GM19351 (cell line): ENCODE measurements around the gene LIMCH1.
"Not testable (repeated sequence)": the region's sequence is repeated elsewhere in the genome, so short reads cannot be mapped to it uniquely, and the experiment has no call there.

ENCODE experiments used
- ATAC-seq: cut with Tn5 transposase; IDR thresholded peaks from one replicate; pipeline ENCODE4 v1.9.1; 2021; ENCODE audit warnings: mild to moderate bottlenecking, moderate library complexity; ENCODE audit not compliant: unreplicated experiment

The LIMCH1 gene

DNA sequence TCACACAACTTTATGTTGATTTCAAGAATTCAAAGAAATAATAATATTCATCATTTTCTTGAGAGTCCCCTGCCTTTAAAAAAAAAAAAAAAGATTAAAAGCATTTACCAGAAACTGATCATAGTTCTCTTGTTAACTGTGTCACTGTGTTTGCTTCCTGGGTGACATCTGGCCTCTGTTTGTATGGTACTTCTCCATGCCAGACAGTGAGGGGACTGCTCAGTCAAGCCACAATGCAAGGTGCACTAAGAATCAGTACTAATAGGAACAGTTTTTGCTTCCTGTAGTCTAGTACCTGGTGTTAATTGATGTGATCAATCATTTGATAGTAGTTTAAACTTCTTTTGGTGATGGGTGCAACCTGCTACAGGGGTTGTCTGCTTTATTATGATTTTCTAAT is 133.0 kb downstream of the LIMCH1 start:
- no peak for ATAC-seq

DNA sequence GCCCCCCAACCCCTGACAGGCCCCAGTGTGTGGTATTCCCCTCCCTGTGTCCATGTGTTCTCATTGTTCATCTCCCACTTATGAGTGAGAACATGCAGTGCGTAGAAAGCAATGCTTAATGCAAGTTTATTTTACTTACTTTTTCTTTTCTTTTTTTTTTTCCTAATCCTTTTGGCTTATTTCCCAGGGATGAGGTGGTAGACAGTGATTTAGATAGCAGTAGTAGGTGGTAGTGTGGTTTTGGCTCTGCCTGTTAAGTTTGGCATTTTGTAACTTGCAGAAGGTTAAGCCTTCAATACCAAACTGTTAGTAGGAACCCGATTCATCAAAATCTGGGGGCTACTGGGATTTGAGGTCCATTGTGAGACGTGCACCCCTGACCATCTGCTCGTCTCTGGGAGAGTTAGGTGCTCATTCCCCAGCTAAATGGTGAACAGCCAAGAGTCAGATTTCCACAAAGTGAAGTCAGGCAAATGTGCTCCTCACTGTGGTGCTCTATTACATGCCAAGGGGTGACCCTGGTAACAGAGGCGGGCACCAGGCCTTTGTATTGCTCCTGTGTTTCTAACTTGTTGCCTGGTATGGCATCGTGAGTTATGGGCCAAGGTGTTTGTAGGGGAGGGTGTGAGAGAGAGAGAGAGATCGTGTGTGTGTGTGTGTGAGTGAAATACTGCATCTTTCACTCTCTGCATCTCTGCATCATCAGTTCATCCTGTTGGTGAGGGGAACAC is 140.3 kb downstream of the LIMCH1 start:
- no peak for ATAC-seq

GRCh38 chr4:41678951-41679350 is 141.0 kb downstream of the LIMCH1 start:
- no peak for ATAC-seq

GRCh38 chr4:41679991-41680390 is 142.0 kb downstream of the LIMCH1 start:
- ATAC-seq: no peak

DNA sequence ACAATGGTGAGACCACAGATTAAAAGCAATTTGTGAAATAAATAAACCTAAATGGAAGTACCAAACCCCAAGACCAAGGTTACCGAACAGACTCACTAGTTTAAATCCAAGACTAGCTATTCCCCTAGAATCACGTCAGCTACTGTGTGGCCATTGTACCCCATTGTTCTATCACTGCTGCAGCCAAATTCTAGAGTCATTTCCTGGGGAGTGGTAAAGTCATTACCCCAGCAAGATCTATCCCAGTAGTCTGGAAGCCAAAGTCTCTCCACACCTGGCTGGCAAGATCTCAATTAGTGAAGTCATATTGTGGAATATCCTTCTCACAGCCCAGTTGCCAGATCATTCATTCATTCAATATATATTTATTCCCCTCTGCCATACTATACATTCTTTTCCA is 143.1 kb downstream of the LIMCH1 start:
- no peak for ATAC-seq

GRCh38 chr4:41683326-41683725 is 145.4 kb downstream of the LIMCH1 start:
- no peak for ATAC-seq

DNA sequence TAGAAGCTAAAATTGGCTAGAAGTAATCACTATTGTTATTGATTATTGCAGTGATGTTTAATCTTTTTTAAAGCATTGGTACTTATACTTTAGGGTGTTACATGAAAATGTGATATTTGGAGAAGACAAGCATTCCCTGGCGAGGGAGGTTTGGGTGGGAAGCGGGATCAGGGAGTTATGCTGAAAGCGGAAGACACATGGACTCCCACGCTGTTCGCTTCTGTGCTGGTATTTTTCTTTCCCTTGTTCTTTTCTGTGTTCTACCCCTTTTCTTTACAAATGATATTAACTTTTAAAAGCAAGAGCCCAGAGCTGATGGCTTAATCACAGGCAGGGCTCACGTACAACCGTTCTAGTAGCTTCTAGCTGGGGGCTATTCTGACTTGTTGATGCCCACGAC is 148.9 kb downstream of the LIMCH1 start:
- ATAC-seq: no peak

DNA sequence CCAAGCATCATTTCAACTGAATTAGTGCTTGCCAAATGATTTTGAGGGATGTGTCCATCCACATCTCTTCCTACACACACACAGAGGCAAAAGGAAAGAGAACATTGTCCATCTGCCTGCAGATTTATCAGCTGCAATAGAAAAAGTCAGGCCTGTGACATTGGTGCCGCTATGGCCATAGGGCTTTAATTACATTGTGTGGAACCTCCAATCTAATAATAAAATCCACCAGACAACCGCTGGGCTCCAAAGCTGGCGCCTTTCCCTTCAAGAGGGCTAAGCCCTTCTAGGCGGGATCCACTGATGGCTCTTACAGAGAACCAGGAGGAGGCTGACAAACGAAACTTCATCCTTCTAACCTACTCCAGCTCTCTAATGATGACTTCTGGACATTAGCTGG is 150.0 kb downstream of the LIMCH1 start:
- ATAC-seq: no peak

DNA sequence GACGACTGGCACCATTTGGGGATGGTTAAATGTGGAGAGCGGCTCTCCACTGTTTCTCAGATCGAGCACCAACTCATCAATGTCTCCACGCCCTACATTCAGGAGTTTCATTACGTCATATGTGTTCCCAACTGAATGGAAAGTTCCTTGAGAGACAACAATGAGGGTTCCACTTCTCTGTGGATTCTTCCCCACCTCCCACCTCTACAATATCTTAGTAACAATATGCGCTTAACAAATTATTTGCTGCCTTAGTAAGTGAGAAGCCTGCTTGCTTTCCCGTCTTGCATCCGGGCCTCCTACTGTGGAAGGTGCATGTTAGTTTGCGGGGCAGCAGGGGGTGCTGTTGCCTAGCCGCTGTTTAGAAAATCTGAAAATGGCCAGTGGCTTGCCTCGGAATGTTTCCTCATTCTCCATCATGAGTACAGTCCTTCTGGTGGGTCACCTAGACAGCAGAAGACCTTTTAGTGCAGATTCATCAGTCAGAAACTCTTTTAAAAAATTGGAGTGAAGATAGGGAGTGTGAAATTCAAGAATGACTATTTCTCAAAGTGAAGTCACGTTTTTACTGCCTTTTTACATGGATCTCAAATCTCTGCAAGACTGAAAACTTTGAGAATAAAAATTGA is 154.9 kb downstream of the LIMCH1 start:
- ATAC-seq: peak; percentile 93

GRCh38 chr4:41693629-41694028 is 155.7 kb downstream of the LIMCH1 start:
- no peak for ATAC-seq

- ATAC-seq: no peak
Observed at GRCh38 chr4:41696131-41696530, 158.2 kb downstream of the LIMCH1 start.

DNA sequence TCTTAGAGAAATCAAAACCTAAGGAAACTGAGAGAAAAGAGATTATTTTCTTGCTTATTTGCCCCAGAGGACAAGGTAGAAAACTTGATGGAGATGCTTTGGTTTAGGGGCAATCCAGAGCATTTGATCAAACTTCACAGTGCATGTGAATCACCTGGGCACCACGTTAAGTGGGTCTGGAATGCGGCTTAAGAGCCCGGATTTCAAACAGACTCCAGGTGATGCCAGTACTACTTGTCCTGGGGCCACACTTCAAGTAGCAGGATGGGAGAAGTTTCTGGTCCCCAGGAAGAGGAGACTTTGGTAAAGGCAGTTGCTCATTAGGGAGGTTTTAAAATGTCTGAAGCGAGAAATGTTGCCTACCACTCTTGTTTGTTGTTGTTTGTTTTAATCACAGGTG is 158.8 kb downstream of the LIMCH1 start:
- no peak for ATAC-seq

DNA sequence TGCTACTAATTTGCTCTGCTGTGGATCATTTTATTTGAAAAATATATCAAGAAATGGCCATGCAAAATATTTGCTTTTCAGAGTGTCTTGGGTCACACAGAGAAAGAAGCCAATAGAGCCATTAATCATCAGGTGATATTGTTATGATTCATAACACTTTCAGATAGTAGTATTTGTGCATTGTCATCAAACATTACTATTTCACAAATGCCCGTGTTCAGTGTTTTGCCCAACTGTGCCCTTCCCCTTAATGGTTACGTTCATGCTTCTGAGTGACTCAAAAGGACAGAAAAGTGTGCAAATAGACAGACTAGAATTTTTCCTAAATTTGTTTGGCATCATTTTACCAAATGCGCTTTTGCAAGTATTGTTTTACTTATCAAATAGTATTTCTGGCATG is 164.0 kb downstream of the LIMCH1 start:
- ATAC-seq: no peak

DNA sequence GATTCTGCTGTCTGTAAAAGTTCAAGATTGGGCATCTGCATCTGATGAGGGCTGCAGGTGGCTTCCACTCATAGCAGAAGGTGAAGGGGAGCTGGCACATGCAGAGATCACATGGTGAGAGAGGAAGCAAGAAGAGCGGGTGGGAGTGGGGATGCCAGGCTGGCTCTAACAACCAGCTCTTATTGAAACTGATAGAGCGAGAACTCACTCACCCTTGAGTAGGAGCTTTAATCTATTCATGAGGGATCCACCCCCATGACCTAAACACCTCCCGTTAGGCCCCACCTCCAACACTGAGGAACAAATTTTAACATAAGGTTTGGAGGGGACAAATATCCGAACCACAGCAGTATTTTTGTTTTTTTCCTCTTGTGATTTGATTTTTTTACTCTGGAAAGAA is 164.8 kb downstream of the LIMCH1 start:
- ATAC-seq: no peak

DNA sequence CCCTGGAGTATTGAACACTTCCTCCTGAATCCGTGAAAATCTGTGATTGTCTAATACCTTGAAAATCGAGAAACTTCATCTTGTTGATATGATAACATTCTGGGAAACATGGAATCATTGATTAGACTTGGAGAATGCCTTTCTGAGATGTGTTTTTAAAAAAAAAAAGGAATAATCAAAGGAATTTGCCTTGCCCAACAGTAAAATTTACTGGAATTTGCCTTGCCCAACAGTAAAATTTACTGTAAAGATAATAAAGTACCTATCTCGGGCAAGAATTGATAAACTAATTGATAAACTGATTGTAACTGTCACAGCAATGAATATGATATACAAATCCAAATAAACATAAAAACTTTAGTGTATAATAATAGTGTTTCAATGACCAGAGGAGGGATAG is 165.8 kb downstream of the LIMCH1 start:
- no peak for ATAC-seq

DNA sequence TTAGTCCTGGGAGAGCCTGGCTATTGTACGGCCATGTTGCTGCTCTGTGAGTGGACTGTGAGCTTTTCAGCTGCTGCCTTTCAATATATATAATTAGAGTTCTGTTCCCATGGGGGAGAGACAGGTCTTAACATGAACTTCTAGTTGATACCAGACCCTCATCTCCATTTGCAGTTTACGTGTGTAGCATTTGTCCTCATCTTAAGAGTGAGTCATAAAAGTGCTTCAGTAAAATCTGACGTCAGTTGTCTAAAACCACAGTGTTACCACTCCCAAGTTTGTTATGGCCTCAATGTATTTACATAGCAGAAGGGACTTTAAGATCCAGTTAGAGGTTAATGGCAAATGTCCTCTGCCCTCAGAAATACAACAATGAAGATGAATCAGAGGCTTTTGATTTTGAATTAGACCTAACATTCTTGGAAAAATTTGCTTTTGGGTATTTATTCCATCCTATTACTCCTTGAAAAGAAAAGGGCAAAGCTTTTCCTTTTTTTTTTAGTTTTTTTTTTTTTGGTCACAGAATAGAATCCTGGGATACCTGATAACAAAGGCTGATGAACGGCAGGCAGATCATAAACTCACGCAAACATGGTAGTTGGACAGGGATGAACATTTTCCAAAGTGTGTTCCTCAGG is 172.0 kb downstream of the LIMCH1 start:
- ATAC-seq: no peak

DNA sequence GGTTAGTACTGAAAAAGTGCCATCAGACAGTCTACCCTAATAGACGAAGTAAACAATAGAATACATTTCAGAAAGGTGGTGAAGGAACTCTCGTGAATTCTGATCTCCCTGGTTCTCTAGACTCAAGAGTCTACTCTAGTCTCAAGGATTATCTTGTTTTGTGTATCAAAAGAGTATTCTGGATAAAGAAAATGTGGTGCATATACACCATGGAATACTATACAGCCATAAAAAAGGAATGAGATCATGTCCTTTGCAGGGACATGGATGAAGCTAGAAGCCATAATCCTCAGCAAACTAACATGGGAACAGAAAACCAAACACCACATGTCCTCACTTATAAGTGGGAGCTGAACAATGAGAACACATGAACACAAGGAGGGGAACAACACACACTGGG is 173.7 kb downstream of the LIMCH1 start:
- not testable (repeated sequence) for ATAC-seq

DNA sequence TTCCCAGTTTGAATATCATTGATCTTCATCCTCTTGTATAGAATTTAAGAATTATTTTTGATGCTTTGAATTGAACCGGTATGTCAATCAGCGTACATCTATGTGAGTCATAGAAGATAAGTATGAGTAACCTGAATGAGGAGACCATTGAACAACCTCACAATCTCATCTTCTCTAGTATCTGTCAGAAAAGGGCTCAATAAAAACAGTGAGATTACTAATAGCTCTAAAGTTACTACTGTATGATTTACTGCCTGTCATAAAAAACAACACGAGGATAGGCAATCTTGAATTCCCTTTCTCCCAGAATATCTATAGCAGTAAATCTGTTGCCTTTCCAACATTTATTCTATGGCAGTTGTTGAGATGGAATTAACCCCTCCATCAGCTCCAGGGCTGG is 174.5 kb downstream of the LIMCH1 start:
- no peak for ATAC-seq

- ATAC-seq: no peak
Observed at GRCh38 chr4:41713768-41714167, 175.8 kb downstream of the LIMCH1 start.

DNA sequence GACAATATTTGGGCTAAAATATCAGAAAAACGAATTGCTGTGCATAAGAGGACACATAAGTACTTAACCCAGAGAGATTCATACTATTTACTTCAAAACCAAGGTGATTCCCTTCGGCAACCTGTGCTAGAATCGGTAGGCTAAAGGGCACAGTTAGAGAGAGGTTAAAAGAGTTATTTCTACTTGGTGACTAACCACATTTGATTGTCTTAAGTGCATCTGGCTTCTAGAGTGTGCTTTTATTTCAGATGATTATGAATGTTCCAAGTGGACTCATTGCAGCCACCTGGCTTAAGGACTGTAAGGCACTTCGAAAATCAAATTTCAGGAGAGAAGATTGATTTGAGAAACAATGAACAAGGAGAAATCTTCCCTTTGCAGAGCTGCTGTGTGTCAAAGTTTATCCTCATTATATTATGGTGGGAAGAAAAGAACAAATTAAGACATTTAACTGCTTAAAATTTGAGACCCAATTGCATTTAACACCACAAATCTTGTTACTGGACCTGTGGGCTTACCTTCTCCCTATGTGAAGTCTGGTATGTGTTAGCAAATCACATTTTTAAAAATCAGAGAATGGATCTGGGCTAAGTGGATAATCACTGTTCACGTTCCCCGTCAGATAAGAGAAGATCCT is 176.5 kb downstream of the LIMCH1 start:
- ATAC-seq: no peak

DNA sequence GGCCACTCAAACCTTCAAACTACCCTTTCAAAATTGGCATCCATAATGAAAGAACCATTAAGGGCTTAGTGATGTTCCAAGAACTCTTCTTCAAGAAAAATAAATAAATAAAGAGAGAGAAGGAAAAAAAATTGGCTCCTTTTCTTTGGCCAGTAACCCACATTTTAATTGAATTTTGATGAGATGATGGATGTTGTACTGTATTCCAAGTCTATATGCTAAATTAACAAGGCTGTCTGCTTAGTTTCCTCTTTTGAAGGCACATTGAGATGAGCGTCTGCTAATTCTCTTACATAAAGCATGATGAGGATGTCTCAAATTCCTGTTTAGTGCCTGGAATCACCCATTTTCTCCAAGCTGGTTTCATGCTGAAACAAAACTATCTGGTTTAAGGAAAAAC is 177.2 kb downstream of the LIMCH1 start:
- no peak for ATAC-seq

GRCh38 chr4:41718907-41719306 is 180.9 kb downstream of the LIMCH1 start:
- no peak for ATAC-seq
